HG03575 (cell line): ENCODE measurements around the gene GAGE12J.
"Not testable (repeated sequence)": the region's sequence is repeated elsewhere in the genome, so short reads cannot be mapped to it uniquely, and the experiment has no call there.

Experiments used
- ATAC-seq: cut with Tn5 transposase; IDR thresholded peaks from one replicate; pipeline ENCODE4 v1.9.1; 2021; ENCODE audit not compliant: unreplicated experiment, insufficient number of reproducible peaks, low FRiP score; ENCODE audit errors: extremely low read depth

Gene GAGE12J

DNA sequence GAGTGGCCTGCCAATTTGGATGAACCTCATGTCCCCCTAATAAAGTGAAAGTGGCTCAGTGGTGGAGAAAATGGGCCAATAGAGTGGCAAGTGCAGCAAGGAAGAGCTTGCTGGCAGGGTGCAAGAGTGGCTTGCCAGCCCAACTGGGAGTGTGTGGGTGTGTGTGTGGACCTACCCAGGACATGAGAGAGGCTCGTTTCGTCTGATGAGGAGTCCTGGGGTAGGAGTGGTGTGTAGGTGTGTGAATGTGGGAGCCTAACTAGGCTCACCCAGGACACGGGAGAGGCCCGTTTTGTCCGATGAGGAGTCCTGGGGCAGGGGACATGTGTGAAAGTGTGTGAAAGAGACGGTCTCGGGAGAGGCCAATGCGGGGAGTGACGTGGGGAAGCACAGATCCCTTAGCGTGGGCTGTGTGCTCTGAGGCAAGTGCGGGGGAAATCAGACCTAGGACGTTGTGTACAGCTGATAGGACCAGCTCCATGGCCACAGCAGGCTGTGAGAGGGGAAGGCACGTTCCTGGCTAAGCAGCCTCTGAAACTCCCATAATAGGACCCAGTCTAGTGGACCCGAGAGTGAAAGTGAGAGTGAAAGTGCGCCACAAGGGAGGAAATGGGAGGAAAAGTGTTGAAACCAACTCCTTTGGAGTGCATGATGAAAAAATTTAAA lies 13.1 kb upstream of the GAGE12J start:
- no peak for ATAC-seq

DNA sequence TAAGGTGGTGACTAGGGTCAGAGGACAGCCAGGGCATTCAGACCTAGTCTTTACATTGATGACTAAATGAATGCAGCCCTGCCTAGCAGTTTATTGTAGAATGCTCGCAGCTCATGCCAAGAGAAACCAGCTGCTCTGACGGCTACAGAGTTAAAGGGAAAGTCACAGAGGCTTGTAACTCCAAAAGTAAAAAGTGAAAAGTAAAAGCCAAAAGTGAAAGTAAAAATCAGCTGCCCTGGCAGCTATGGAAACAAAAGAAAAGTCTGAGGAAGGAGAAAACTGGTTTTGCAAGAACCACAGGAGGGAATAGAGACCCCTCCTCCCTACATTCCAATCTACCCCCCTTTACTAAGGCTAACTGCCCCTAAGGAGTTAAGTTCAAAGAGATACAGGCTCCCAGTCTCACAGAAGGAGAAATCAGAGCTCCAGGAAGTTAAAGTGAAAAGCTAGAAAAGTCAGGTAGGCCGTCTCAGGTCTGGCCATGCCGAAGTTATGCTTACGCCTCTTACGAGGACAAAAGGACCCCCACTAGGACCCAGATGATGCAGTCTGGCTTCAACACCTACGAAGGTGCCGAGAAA lies 12.3 kb upstream of the GAGE12J start:
- ATAC-seq, result no peak

DNA sequence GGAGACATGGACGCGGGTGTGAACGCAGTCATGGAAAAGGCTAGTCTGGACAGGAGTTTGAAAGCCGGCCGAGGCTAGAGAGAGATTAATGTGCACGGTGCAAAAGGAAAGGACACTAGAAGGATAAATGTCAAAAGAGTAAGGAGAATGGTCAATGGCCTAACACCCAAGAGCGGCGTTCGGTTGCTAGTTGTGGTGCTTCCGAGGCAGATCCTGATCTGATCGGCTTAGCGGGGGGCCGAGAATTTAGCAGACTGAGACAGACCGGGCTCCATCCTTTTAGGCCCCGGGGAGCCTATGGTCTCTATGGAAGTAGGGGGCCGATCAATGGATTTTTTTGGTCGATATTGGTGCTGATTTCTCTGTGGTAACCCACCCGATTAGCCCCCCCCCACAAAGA lies 11.5 kb upstream of the GAGE12J start:
- no peak for ATAC-seq

DNA sequence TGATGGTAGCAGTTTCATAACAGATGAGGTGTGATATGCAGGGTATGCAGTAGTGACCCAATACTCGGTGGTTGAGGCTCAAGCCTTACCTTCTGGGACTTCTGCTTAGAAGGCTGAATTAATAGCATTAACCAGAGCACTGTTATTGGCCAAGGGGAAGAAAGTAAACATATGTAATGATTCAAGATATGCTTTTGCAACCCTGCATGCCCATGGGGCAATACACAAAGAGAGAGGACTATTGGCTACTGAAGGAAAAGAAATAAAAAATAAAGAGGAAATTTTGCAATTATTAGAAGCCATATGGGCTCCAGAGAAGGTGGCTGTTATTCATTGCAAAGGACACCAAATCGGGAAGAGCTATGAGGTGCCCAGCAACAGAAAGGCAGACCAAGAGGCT lies 9.7 kb upstream of the GAGE12J start:
- no peak for ATAC-seq

DNA sequence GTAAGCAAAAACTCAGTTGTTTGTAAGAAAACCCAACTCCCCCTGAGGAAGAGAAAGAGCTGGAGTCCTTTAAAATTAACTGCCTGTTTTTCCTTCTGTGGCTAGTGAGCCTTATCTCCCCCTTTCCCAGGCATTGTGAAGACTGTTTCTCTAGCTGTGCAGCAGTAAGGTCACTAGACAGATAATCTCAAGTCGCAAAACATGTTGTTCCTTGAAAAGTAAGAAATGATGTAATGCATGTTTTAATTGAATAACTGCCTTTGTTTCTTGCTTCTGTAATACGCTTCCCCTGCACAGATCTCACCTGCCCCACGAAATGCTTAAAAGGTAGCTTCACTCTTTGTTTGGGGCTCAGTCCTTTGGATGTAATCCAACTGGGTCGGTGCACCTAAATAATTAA lies 5.8 kb upstream of the GAGE12J start:
- ATAC-seq, result no peak

DNA sequence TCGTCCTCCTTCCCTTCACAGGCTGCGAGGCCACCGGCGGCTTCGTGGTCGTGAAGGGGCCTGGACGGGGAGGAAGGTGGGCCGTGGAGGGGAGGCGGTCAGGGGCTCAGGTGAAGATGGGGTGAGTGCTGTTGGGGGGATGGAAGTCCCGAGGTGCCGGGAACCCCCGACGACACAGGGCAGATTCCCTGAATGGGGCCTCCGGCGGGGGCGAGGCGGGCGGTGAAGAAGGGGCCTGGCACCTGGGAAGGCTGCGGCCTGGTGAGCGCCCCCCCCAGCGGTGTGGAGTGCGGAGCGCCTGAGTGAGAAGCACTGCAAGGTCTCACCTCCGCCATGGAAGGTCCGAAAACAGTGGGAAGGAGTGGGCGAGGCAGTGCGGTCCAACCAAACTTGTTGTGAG lies 429 bp downstream of the GAGE12J start:
- not testable (repeated sequence) for ATAC-seq

DNA sequence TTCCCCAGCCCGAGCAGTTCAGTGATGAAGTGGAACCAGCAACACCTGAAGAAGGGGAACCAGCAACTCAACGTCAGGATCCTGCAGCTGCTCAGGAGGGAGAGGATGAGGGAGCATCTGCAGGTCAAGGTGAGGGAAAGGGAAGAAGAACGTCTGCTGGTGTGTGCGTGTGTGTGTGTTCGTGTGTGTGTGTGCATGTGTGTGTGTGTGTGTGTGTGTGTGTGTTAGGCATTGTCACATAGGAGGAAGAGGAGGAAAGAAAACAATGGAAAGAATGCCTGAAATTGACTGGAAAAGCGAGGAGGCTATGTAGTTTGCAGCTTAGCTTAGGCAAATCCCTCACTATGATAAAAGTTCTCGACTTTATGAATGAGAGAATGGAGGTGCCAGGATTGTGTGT lies 1.9 kb downstream of the GAGE12J start:
- ATAC-seq, result not testable (repeated sequence)

DNA sequence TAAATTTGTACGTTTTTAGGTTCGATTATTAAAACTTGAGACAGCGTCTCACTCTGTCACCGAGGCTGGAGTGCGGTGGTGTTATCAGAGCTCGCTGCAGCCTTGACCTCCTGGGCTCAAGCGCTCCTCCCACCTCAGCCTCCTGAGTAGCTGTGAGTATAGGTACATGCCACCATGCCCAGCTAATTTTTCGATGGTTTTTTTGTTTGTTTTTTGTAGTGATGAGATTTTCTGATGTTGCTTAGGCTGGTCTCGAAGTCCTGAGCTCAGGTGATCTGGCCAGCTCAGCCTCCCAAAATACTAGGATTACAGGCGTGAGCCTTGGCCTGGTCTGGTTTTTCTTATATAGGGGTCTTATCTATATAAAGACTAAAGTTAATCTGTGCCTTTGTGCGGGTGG lies 8.6 kb downstream of the GAGE12J start:
- not testable (repeated sequence) for ATAC-seq

DNA sequence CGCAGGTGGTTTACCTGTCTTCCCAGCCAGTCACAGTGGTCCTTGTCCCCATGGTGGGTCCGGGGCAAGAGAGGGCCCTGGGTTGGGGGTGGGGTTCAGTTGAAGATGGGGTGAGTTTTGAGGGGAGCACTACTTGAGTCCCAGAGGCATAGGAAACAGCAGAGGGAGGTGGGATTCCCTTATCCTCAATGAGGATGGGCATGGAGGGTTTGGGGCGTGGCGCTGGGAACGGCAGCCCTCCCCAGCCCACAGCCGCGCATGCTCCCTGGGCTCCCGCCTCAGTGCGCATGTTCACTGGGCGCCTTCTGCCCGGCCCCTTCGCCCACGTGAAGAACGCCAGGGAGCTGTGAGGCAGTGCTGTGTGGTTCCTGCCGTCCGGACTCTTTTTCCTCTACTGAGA lies 9.4 kb downstream of the GAGE12J start, which contains the start of gene GAGE13:
TSS of gene GAGE13 (plus strand) at position 301 of the 400 bp plus-strand sequence. CDS start 1,156 bp downstream, outside the sequence.
- ATAC-seq, result not testable (repeated sequence)

DNA sequence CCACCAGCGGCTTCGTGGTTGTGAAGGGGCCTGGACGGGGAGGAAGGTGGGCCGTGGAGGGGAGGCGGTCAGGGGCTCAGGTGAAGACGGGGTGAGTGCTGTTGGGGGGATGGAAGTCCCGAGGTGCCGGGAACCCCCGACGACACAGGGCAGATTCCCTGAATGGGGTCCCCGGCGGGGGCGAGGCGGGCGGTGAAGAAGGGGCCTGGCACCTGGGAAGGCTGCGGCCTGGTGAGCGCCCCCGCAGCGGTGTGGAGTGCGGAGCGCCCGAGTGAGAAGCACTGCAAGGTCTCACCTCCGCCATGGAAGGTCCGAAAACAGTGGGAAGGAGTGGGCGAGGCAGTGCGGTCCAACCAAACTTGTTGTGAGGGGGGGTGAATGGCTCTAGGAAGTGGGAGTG lies 10.0 kb downstream of the GAGE12J start:
- ATAC-seq, result not testable (repeated sequence)

DNA sequence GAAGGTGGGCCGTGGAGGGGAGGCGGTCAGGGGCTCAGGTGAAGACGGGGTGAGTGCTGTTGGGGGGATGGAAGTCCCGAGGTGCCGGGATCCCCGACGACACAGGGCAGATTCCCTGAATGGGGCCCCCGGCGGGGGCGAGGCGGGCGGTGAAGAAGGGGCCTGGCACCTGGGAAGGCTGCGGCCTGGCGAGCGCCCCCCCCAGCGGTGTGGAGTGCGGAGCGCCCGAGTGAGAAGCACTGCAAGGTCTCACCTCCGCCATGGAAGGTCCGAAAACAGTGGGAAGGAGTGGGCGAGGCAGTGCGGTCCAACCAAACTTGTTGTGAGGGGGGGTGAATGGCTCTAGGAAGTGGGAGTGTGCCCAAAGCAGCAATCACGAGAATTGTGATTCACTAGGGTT lies 19.6 kb downstream of the GAGE12J start:
- ATAC-seq, result not testable (repeated sequence)

DNA sequence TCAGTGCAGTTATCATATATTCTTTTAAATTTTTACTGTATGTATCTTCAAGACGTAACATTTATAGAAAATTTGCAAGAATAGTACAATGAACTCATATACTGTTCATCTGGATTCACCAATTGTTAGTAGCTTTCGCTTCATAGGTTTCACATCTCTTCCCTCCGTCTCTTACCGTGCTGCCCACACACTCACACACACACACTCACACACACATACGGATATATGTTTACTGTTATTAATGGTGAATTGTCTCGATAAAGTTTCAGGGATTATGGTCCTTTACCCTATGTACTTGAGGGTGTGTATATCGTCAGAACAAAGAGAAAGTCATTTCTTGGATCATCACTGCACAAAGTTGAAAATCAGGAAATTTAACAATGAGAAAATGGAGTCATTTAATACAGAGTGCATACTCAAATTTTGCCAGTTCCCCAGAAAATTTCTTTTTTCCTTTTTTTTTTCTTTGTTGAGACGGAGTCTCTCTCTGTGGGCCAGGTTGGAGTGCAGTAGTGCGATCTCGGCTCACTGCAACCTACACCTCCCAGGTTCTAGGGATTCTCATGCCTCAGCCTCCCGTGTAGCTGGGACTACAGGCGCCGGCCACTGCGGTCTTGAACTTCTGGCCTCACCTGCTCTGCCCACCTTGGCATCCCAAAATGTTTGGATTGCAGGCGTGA lies 22.8 kb downstream of the GAGE12J start:
- not testable (repeated sequence) for ATAC-seq

DNA sequence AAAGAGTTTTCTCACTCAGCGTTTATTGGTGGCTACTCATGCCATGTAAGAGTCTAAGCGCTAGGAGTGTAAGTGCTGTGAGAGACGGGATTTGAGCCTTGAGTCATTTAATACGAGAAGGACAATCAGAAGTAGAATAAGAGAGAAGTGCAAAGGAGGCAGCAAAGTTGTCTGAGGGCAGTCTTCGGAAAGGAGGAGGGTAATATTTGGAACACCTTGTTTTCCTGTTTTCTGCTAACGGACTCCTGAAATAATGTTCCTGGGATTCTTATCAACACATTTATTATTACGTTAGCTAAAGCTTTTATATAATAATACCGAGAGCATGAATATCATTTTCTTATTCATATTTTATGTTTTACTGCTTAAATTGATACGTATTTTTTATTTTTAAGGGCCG lies 23.6 kb downstream of the GAGE12J start:
- not testable (repeated sequence) for ATAC-seq

DNA sequence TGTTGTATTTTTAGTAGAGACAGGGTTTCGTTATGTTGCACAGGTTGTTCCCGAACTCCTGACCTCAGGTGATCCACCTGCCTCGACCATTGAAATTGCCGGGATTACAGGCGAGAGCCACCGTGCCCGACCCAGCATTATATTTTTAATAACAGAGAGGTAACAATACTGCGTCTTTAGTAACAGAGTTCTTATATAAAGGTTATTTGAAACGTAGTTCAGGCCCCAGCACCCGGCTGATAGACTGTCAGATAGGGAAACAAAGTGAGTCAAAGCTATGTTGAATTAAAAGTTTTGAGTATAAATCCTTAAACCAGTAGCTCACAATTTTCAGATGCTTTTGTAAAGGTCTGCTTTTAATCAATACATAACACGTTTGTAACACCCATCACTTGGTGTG lies 24.3 kb downstream of the GAGE12J start:
- ATAC-seq, result not testable (repeated sequence)
